ENCODE results near the gene PTPRN2.

DNA sequence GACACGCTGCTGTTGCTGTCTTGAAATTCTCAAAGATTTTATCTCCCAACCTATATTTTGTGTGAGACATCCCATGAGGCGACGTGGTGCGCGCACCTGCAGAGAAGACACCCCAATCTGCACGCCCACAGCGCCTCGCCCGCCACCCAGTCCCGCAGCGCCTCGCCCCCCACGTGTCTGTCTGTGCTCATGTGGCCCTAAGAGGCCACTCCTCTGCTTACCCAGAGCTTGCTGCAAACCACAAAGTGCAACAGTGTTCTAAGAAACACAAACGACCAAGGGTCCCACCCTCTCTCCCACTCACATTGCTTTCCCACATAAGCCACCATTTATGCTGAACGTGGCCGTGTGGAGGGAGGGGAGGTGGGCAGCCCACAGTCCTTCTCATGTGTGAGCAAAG is 287.2 kb downstream of the PTPRN2 start:
- no peak for TF ChIP-seq CTCF (conservative IDR thresholded peaks at IDR 0.05)
- no peak for TF ChIP-seq EZH2 (IDR thresholded peaks at IDR 0.05; ENCODE audit: low read depth)

Data from PC-9 (cell line).